Measurements from ENCODE around the gene ZNF625.

The ZNF625 gene

DNA sequence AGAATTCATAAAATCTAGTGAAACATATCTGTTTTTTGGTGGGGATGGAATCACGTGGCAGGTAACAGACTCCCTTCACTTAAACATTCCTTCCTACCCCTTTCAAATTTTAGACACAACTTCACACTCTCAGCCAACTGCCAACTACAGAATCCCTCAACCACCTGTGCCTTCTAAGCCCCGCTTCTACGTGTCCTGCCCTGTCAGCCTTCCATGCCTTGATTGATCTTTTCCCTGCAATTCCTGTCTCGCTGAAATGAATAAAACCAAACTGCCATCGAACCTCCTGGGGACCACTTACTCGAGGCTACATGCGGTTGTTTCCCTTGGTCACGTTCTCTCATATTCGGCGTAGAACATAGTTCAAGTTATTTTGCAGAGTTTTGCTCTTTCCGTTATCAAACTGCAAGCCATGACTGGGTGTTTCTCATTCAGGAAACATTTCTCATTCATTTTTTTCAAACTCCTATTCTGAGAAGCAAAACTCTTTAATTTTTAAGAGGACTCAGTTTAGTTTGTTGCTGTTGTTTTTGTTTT lies 1.1 kb downstream of the ZNF625 start:
- TF ChIP-seq ZNF274 (IDR thresholded peaks at IDR 0.05; ENCODE audit: low read depth, low read length) (no peak), YY1 (IDR thresholded peaks at IDR 0.05; ENCODE audit: insufficient read depth, insufficient read length) (no peak), SUZ12 (IDR thresholded peaks at IDR 0.05; ENCODE audit: extremely low read depth, insufficient read depth, insufficient read length) (no peak)
- Histone ChIP-seq H3K27me3 (ENCODE audit: insufficient read depth, insufficient read length) (no peaks in the 10 kb centered on the region), H3K9ac (ENCODE audit: insufficient read length, low read depth) (peak overlapping the region; percentile 93), H3K4me3 (ENCODE audit: insufficient read length, low read depth) (peak overlapping the region; percentile 94), H3K4me1 (ENCODE audit: insufficient read depth, insufficient read length) (no peaks in the 10 kb centered on the region), H3K36me3 (ENCODE audit: insufficient read depth, insufficient read length, low read length) (peaks cover 39% of the 10 kb centered on the region), H3K9me3 (ENCODE audit: insufficient read depth, low read length) (no peaks in the 10 kb centered on the region; the same call in 1 of the 2 replicates)
- no peak for DNase-seq (ENCODE audit: low read depth, low spot score)

DNA sequence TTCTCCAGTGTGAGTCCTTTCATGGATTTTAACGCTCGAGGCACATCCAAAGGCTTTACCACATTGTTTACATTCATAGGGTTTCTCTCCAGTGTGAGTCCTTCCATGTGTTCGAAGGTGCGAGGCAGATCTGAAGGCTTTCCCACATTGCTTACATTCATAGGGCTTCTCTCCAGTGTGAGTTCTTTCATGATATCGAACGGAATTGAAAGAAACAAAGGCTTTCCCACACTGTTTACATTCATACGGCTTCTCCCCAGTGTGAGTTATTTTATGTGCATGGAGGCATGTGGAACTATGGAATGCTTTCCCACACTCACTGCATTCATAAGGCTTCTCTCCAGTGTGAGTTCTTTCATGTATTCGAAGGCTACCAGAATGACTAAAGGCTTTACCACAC lies 11.2 kb downstream of the ZNF625 start:
- no peak overlapping the region for H3K9ac ChIP-seq (ENCODE audit: insufficient read length, low read depth)
- peaks cover 33% of the 10 kb centered on the region for H3K9me3 ChIP-seq (ENCODE audit: insufficient read depth, low read length)
- no peaks in the 10 kb centered on the region for H3K27me3 ChIP-seq (ENCODE audit: insufficient read depth, insufficient read length)
- H3K36me3 ChIP-seq (ENCODE audit: insufficient read depth, insufficient read length, low read length), result peaks cover 71% of the 10 kb centered on the region
- TF ChIP-seq YY1 (IDR thresholded peaks at IDR 0.05; ENCODE audit: insufficient read depth, insufficient read length), result no peak
- TF ChIP-seq ZNF274 (IDR thresholded peaks at IDR 0.05; ENCODE audit: low read depth, low read length), result peak; percentile 73
- H3K4me3 ChIP-seq (ENCODE audit: insufficient read length, low read depth), result no peak overlapping the region
- peaks cover 5% of the 10 kb centered on the region for H3K4me1 ChIP-seq (ENCODE audit: insufficient read depth, insufficient read length)
- DNase-seq (ENCODE audit: low read depth, low spot score), result no peak

DNA sequence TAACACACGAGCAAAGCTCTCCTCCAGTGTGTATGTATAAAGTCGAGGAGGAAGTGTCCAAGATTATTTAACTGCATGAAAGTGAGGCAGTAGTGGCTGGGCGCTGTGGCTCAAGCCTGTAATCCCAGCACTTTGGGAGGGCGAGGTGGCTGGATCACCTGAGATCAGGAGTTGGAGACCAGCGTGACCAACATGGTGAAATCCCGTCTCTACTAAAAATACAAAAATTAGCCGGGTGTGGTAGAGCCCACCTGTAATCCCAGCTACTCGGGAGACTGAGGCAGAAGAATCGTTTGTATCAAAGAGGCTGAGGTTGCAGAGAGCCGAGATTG lies 15.2 kb downstream of the ZNF625 start:
- H3K9ac ChIP-seq (ENCODE audit: insufficient read length, low read depth), result no peak overlapping the region

DNA sequence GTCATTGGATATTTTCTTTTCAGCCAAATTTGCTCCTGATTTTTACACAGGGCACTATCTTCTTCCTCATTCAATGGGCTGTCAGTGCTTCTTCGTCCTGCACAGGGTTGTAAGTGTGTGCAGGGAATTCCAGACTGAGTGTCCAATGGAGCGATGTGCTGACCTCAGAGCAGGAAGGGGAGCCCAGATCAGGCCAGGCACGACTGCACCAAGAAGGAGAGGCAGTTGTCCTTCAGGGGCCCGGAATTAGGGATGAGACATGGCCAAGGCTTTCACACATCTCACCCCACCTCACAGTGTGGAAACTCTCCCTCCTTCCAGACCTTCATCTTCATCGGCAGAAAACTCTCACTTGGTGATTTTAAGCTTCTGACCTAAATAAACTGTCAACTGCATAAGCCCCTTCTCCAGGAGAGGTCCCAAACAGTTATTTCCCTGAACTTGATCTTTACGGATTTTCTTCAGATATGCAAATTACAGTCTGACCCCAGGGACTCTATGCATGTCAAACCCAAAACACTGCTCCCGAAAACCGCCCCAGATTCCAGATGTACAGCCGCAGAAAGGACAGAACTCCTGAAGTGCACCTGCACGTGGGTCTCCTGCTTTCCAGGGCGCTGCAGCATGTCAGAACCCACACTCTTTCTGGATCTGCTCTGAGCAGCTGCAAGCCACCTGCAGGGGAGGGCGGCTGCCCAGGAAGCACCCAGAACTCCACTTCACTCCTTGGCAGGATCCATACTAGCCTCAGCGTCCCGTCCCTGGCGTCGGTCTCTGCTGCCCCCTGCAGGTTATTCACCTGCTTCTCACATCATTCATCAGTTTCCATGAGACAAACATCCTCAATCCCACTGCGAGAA lies 15.8 kb downstream of the ZNF625 start:
- Histone ChIP-seq H3K36me3 (ENCODE audit: insufficient read depth, insufficient read length, low read length) (peaks cover 56% of the 10 kb centered on the region), H3K4me3 (ENCODE audit: insufficient read length, low read depth) (peak overlapping the region; percentile 80), H3K9me3 (ENCODE audit: insufficient read depth, low read length) (peaks cover 12% of the 10 kb centered on the region)

More for the DNA sequence above, 15.2 kb downstream of the ZNF625 start:
- no peak for DNase-seq (ENCODE audit: low read depth, low spot score)
- TF ChIP-seq YY1 (IDR thresholded peaks at IDR 0.05; ENCODE audit: insufficient read depth, insufficient read length) (no peak), SUZ12 (IDR thresholded peaks at IDR 0.05; ENCODE audit: extremely low read depth, insufficient read depth, insufficient read length) (no peak), ZNF274 (IDR thresholded peaks at IDR 0.05; ENCODE audit: low read depth, low read length) (no peak)
- Histone ChIP-seq H3K27me3 (ENCODE audit: insufficient read depth, insufficient read length) (no peaks in the 10 kb centered on the region), H3K9me3 (ENCODE audit: insufficient read depth, low read length) (peaks cover 16% of the 10 kb centered on the region), H3K4me3 (ENCODE audit: insufficient read length, low read depth) (no peak overlapping the region), H3K4me1 (ENCODE audit: insufficient read depth, insufficient read length) (peaks cover 5% of the 10 kb centered on the region), H3K36me3 (ENCODE audit: insufficient read depth, insufficient read length, low read length) (peaks cover 58% of the 10 kb centered on the region)

DNA sequence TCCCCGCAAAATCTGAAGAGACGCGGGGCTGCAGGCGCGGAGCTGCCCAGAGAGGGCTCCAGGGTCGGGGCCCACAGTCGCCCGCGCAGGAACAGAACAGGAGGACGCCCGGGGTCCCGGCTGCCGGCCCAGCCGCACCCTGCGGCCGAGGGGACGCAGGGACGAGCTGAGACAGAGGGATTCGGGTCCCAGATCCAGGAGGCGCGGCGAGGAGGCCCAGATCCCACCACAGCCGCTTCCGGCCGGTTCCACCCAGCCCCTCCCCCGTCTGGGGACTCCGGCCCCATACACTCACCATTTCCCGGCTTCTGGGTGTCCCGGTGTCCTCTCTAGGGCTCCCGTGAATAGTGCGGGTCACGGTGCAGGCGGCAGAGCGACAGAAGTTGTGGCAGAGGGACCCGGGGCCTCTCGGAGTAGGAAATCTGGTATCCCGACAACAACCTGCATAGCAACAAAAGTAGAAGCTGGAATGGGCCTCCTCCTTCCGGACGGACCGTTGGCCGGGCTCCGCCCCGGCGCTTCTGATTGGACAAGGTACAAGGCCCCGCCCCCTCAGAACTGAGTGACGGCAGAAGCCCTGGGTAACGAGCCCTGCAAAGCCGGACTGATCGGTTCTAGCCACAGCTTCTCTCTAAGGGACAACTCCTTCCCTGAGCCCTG lies 16.5 kb downstream of the ZNF625 start, which contains the start of gene ZNF20:
Gene ZNF20 (minus strand): TSS at position 466 of the 660 bp plus-strand sequence. CDS start 168 bp downstream, at position 298.
- no peak for TF ChIP-seq SUZ12 (IDR thresholded peaks at IDR 0.05; ENCODE audit: extremely low read depth, insufficient read depth, insufficient read length)
- TF ChIP-seq ZNF274 (IDR thresholded peaks at IDR 0.05; ENCODE audit: low read depth, low read length), result no peak
- no peak for TF ChIP-seq YY1 (IDR thresholded peaks at IDR 0.05; ENCODE audit: insufficient read depth, insufficient read length)
- H3K27me3 ChIP-seq (ENCODE audit: insufficient read depth, insufficient read length), result no peaks in the 10 kb centered on the region
- H3K4me3 ChIP-seq (ENCODE audit: insufficient read length, low read depth), result peak within 1 kb of the TSS; percentile 80
- H3K36me3 ChIP-seq (ENCODE audit: insufficient read depth, insufficient read length, low read length), result peaks cover 55% of the 10 kb centered on the region
- H3K4me1 ChIP-seq (ENCODE audit: insufficient read depth, insufficient read length), result peaks cover 5% of the 10 kb centered on the region
- peaks cover 11% of the 10 kb centered on the region for H3K9me3 ChIP-seq (ENCODE audit: insufficient read depth, low read length)
- DNase-seq (ENCODE audit: low read depth, low spot score), result peak; percentile 94
- H3K9ac ChIP-seq (ENCODE audit: insufficient read length, low read depth), result peak within 1 kb of the TSS; percentile 88

More for the DNA sequence above, 15.8 kb downstream of the ZNF625 start:
- DNase-seq (ENCODE audit: low read depth, low spot score), result peak; percentile 80
- TF ChIP-seq YY1 (IDR thresholded peaks at IDR 0.05; ENCODE audit: insufficient read depth, insufficient read length) (no peak), SUZ12 (IDR thresholded peaks at IDR 0.05; ENCODE audit: extremely low read depth, insufficient read depth, insufficient read length) (no peak), ZNF274 (IDR thresholded peaks at IDR 0.05; ENCODE audit: low read depth, low read length) (no peak)
- Histone ChIP-seq H3K27me3 (ENCODE audit: insufficient read depth, insufficient read length) (no peaks in the 10 kb centered on the region), H3K9ac (ENCODE audit: insufficient read length, low read depth) (peak overlapping the region; percentile 65), H3K4me1 (ENCODE audit: insufficient read depth, insufficient read length) (peaks cover 5% of the 10 kb centered on the region)

DNA sequence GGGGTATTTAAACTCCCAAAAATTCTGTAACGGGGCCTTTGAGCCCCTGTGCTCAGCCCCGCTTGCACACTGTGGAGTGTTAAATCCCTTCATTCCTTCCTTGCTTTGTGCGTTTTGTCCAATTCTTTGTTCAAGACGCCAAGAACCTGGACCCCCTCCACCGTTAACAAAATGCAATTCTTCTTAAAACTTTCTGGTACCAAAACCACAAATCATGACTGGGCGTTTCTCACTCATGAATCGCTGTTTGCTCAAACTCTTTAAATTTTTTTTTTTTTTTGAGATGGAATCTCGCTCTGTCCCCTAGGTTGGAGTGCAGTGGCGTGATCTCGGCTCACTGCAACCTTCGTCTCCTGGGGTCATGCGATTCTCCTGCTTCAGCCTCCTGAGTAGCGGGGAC lies 17.3 kb downstream of the ZNF625 start:
- Histone ChIP-seq H3K4me1 (ENCODE audit: insufficient read depth, insufficient read length) (peaks cover 5% of the 10 kb centered on the region), H3K27me3 (ENCODE audit: insufficient read depth, insufficient read length) (no peaks in the 10 kb centered on the region), H3K4me3 (ENCODE audit: insufficient read length, low read depth) (peak overlapping the region; percentile 80), H3K9ac (ENCODE audit: insufficient read length, low read depth) (peak overlapping the region; percentile 88), H3K9me3 (ENCODE audit: insufficient read depth, low read length) (peaks cover 15% of the 10 kb centered on the region), H3K36me3 (ENCODE audit: insufficient read depth, insufficient read length, low read length) (peaks cover 58% of the 10 kb centered on the region)
- TF ChIP-seq YY1 (IDR thresholded peaks at IDR 0.05; ENCODE audit: insufficient read depth, insufficient read length) (no peak), ZNF274 (IDR thresholded peaks at IDR 0.05; ENCODE audit: low read depth, low read length) (no peak), SUZ12 (IDR thresholded peaks at IDR 0.05; ENCODE audit: extremely low read depth, insufficient read depth, insufficient read length) (no peak)
- no peak for DNase-seq (ENCODE audit: low read depth, low spot score)

All from NT2/D1 (cell line).